GM12878 (cell line): ENCODE results near the gene KRTAP10-5.

ENCODE experiments used
- BACH1 ChIP-seq: fragments of 450-650 bp; IDR thresholded peaks from 2 replicates; pipeline ENCODE4 v1.6.1; 2017; ENCODE audit warnings: mild to moderate bottlenecking, borderline replicate concordance
- CHD1 ChIP-seq: IDR thresholded peaks from 2 replicates; pipeline ENCODE4 v1.6.1; 2012; ENCODE audit warnings: low read depth, low read length, improper control_type of control experiment
- CREB1 ChIP-seq: IDR thresholded peaks from 2 replicates; pipeline ENCODE4 v1.6.1; 2012; ENCODE audit warnings: low read depth, mild to moderate bottlenecking, inconsistent platforms
- CTCF ChIP-seq, 3 experiments: IDR thresholded peaks in 2 of 3; conservative IDR thresholded peaks in 1 of 3; 2 replicates each; pipeline ENCODE4 v1.5.1; 2011; ENCODE audit warnings: low read depth in 3 of 3, low read length in 3 of 3, mild to moderate bottlenecking in 3 of 3, control low read depth in 2 of 3, moderate library complexity in 2 of 3, inconsistent platforms in 1 of 3, mixed read lengths in 1 of 3; ENCODE audit not compliant: control insufficient read depth in 2 of 3, insufficient read depth in 1 of 3; ENCODE audit errors: extremely low read depth in 1 of 3
- FOXM1 ChIP-seq: IDR thresholded peaks from 2 replicates; pipeline ENCODE4 v1.6.1; 2012; ENCODE audit warnings: low read depth, mild to moderate bottlenecking, inconsistent platforms, low read length, moderate library complexity
- NFYB ChIP-seq: IDR thresholded peaks from 2 replicates; pipeline ENCODE4 v1.6.1; 2011; ENCODE audit warnings: low read depth, mild to moderate bottlenecking, low read length, improper control_type of control experiment, moderate library complexity; ENCODE audit not compliant: insufficient read depth
- POLR2AphosphoS5 ChIP-seq: IDR thresholded peaks from 2 replicates; pipeline ENCODE4 v1.6.1; 2011; ENCODE audit warnings: mild to moderate bottlenecking, low read length, inconsistent platforms
- RELA ChIP-seq: fragments of 450-650 bp; IDR thresholded peaks from 2 replicates; pipeline ENCODE4 v1.8.0; 2014; ENCODE audit warnings: borderline replicate concordance; ENCODE audit not compliant: partially characterized antibody
- SIN3A ChIP-seq: IDR thresholded peaks from 2 replicates; pipeline ENCODE4 v1.6.1; 2012; ENCODE audit warnings: low read depth, low read length, improper control_type of control experiment
- SIX5 ChIP-seq: IDR thresholded peaks from 2 replicates; pipeline ENCODE4 v1.6.1; 2011; ENCODE audit warnings: mild to moderate bottlenecking, low read depth, low read length, moderate library complexity; ENCODE audit not compliant: severe bottlenecking
- TBL1XR1 ChIP-seq: IDR thresholded peaks from 2 replicates; pipeline ENCODE4 v1.6.1; 2012; ENCODE audit warnings: low read depth, low read length, improper control_type of control experiment

DNA sequence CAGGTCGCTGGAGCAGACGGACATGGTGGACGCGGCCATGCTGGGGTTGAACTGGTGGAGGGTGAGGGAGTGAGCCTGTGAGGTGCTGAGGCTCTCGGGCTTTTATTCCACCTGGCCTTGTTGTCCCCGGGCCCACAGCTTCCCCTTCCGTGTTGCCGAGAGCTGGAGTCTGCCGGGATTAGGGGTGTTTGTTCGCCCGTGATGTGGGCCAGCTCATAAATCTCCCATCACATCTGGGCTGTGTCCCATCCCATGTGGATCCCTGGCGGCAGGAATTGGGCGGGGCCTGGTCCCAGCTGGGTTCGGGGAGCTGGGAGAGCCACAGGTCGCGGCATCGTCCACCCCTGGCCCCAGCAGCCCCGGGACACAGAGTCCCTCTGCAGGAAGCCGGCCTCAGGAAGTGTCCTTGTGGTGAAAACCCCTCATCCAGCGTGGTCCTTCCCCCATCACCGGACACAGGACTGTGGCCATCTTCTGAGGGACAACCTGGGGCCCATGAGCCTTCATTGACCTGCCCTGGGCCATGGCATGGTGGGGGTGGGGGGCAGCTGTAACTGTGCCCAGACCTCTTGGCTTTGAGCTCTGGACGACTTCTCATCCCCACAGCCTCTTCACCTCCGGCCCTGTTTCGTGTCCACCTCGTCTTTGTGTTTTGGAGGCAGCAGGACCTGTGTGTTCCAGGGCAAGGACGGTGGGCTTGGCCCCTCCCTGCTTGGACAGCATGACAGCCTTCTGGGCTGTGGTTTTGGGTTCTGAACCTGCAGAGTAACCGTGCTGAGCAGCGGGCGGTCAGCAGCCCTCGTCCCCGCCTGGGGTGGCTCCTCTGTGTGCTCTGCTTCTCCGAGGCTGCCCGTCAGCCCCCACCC is 12.3 kb upstream of the KRTAP10-5 start, which contains the start of gene KRTAP10-6:
- no peak for TF ChIP-seq BACH1
- TF ChIP-seq CTCF (IDR thresholded peaks at IDR 0.05 in 2 of 3, conservative IDR thresholded peaks at IDR 0.05 in 1 of 3; ENCODE audit: control insufficient read depth in 2 of 3, extremely low read depth in 1 of 3, insufficient read depth in 1 of 3, low read depth in 3 of 3, low read length in 3 of 3), result no peak
- no peak for TF ChIP-seq TBL1XR1
- TF ChIP-seq CREB1, result no peak
- no peak for TF ChIP-seq POLR2AphosphoS5
- no peak for TF ChIP-seq CHD1
- no peak for TF ChIP-seq SIN3A
- TF ChIP-seq RELA, result no peak
- TF ChIP-seq SIX5, result no peak
- no peak for TF ChIP-seq NFYB
- TF ChIP-seq FOXM1, result no peak
